Measurements from ENCODE around the gene EDRF1.

- TF ChIP-seq CTCF (IDR thresholded peaks at IDR 0.05) (no peak), EZH2 (IDR thresholded peaks at IDR 0.05; ENCODE audit: borderline replicate concordance, insufficient read depth, low read depth, low read length, poor library complexity, severe bottlenecking) (no peak)
Observed at GRCh38 chr10:125698481-125698998, 21.0 kb upstream of the EDRF1 start.

Measured in B cell (primary cell).